NCI-H774 (cell line): Measurements from ENCODE around the gene FBH1.
"Not testable (repeated sequence)": the region's sequence is repeated elsewhere in the genome, so short reads cannot be mapped to it uniquely, and the experiment has no call there.

Experiments used
- DNase-seq: peaks from one replicate; lab custom pipeline; 2025; lab: John Stamatoyannopoulos, UW

FBH1 gene

GRCh38 chr10:5942474-5942873, 52.4 kb downstream of the FBH1 start:
- no peak for DNase-seq

- no peak for DNase-seq
Observed at GRCh38 chr10:5943536-5943935, 53.5 kb downstream of the FBH1 start.

GRCh38 chr10:5944389-5945189, 54.5 kb downstream of the FBH1 start:
- peak; percentile 63 for DNase-seq

- no peak for DNase-seq
Observed at GRCh38 chr10:5945190-5945509, 55.1 kb downstream of the FBH1 start.

GRCh38 chr10:5945561-5946418, 55.7 kb downstream of the FBH1 start:
- DNase-seq, result no peak

GRCh38 chr10:5946419-5946775, 56.4 kb downstream of the FBH1 start:
- not testable (repeated sequence) for DNase-seq

GRCh38 chr10:5946786-5947185, 56.7 kb downstream of the FBH1 start:
- no peak for DNase-seq

- no peak for DNase-seq
Observed at GRCh38 chr10:5947471-5948207, 57.6 kb downstream of the FBH1 start.

- DNase-seq, result no peak
Observed at GRCh38 chr10:5948208-5948585, 58.2 kb downstream of the FBH1 start.

GRCh38 chr10:5949009-5949759, 59.1 kb downstream of the FBH1 start:
- DNase-seq, result peak; percentile 19

GRCh38 chr10:5951167-5951711, 61.2 kb downstream of the FBH1 start:
- no peak for DNase-seq

GRCh38 chr10:5951721-5952407, 61.8 kb downstream of the FBH1 start:
- DNase-seq, result no peak

- DNase-seq, result no peak
Observed at GRCh38 chr10:5952731-5953385, 62.8 kb downstream of the FBH1 start.

GRCh38 chr10:5953676-5954075, 63.6 kb downstream of the FBH1 start:
- no peak for DNase-seq

GRCh38 chr10:5956146-5956936, 66.3 kb downstream of the FBH1 start:
- no peak for DNase-seq

- no peak for DNase-seq
Observed at GRCh38 chr10:5958077-5958476, 68.0 kb downstream of the FBH1 start.

- no peak for DNase-seq
Observed at GRCh38 chr10:5958675-5959074, 68.6 kb downstream of the FBH1 start.

- DNase-seq, result no peak
Observed at GRCh38 chr10:5959142-5959541, 69.1 kb downstream of the FBH1 start.

- no peak for DNase-seq
Observed at GRCh38 chr10:5959581-5960069, 69.6 kb downstream of the FBH1 start.
